ENCODE results near the gene MYBPH. TPM values are rescaled to one million over a fixed set of nuclear protein-coding genes. Genes with fewer than 3 reads are reported as not detected.

MYBPH gene
- total RNA-seq, 1 experiment from 2014 or later = not detected

DNA sequence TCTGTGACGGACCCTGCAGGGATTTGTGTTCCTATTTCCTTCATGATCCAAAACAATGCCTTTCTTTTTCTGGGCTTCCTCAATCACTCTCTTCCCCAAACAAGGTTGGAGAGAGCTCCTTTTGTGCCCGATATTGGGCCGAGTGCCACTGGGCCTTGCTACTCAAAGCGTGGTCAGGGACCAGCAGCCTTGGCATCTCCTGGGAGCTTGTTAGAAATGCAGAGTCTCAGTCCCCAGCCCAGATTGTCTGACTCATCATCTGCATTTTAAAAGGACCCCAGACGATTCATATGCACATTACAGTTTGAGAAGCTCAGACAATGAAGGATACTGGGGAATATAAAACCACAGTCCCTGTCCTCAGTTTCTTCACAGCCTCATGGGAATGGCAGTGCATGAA lies 28.2 kb downstream of the MYBPH start:
- intact Hi-C loops (cut with micrococcal nuclease; ENCODE audit: unreplicated experiment) = no loop called here

GRCh38 chr1:203146537-203146936 lies 29.1 kb downstream of the MYBPH start:
- Histone ChIP-seq H3K27me3 (replicated peaks; ENCODE audit: insufficient read depth, low read depth, low read length, poor library complexity) (no peaks in the 10 kb centered on the region), H3K4me1 (ENCODE audit: insufficient read depth, low read length, poor library complexity, severe bottlenecking) (peaks cover 11% of the 10 kb centered on the region), H3K27ac (ENCODE audit: low read depth, low read length, poor library complexity, severe bottlenecking) (no peak overlapping the region), H3K4me3 (ENCODE audit: low read depth, low read length, poor library complexity, severe bottlenecking) (no peak overlapping the region), H3K9me3 (ENCODE audit: low read depth, low read length, poor library complexity, severe bottlenecking) (no peaks in the 10 kb centered on the region), H3K36me3 (ENCODE audit: insufficient read depth, low read length, poor library complexity, severe bottlenecking) (no peaks in the 10 kb centered on the region)
- BruUV-seq (replicated peaks) = no TSS peak
- no peak for TF ChIP-seq EZH2 (IDR thresholded peaks at IDR 0.05; ENCODE audit: borderline replicate concordance, low read depth, low read length, poor library complexity, severe bottlenecking)
- TF ChIP-seq, protein P1, sequence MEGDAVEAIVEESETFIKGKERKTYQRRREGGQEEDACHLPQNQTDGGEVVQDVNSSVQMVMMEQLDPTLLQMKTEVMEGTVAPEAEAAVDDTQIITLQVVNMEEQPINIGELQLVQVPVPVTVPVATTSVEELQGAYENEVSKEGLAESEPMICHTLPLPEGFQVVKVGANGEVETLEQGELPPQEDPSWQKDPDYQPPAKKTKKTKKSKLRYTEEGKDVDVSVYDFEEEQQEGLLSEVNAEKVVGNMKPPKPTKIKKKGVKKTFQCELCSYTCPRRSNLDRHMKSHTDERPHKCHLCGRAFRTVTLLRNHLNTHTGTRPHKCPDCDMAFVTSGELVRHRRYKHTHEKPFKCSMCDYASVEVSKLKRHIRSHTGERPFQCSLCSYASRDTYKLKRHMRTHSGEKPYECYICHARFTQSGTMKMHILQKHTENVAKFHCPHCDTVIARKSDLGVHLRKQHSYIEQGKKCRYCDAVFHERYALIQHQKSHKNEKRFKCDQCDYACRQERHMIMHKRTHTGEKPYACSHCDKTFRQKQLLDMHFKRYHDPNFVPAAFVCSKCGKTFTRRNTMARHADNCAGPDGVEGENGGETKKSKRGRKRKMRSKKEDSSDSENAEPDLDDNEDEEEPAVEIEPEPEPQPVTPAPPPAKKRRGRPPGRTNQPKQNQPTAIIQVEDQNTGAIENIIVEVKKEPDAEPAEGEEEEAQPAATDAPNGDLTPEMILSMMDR (conservative IDR thresholded peaks at IDR 0.05; ENCODE audit: low read depth, low read length) = no peak
- no peak for DNase-seq (ENCODE audit: low spot score)
- ChIA-PET CTCF (interaction anchor here (1.0 kb wide), 1 partner anchor 88 kb away, joined by 9 read pairs; no protein-coding TSS in a partner anchor), POLR2A (ENCODE audit: low non-redundant PET) (no interaction called here)
- intact Hi-C loops (cut with micrococcal nuclease; ENCODE audit: unreplicated experiment) = no loop called here

More for the DNA sequence above, 28.2 kb downstream of the MYBPH start:
- DNase-seq (ENCODE audit: low spot score) = no peak
- Histone ChIP-seq H3K27me3 (replicated peaks; ENCODE audit: insufficient read depth, low read depth, low read length, poor library complexity) (no peaks in the 10 kb centered on the region), H3K36me3 (ENCODE audit: insufficient read depth, low read length, poor library complexity, severe bottlenecking) (no peaks in the 10 kb centered on the region), H3K4me3 (ENCODE audit: low read depth, low read length, poor library complexity, severe bottlenecking) (no peak overlapping the region), H3K27ac (ENCODE audit: low read depth, low read length, poor library complexity, severe bottlenecking) (no peak overlapping the region), H3K9me3 (ENCODE audit: low read depth, low read length, poor library complexity, severe bottlenecking) (no peaks in the 10 kb centered on the region), H3K4me1 (ENCODE audit: insufficient read depth, low read length, poor library complexity, severe bottlenecking) (peaks cover 18% of the 10 kb centered on the region)
- ChIA-PET CTCF (no interaction called here), POLR2A (ENCODE audit: low non-redundant PET) (no interaction called here)
- no TSS peak for BruUV-seq (replicated peaks)
- no peak for TF ChIP-seq EZH2 (IDR thresholded peaks at IDR 0.05; ENCODE audit: borderline replicate concordance, low read depth, low read length, poor library complexity, severe bottlenecking)

- CTCF ChIA-PET = interaction anchor here (1.0 kb wide), 1 partner anchor 87 kb away, joined by 9 read pairs; no protein-coding TSS in a partner anchor
- intact Hi-C loops (cut with micrococcal nuclease; ENCODE audit: unreplicated experiment) = no loop called here
- Histone ChIP-seq H3K27ac (ENCODE audit: low read depth, low read length, poor library complexity, severe bottlenecking) (no peak overlapping the region), H3K9me3 (ENCODE audit: low read depth, low read length, poor library complexity, severe bottlenecking) (no peaks in the 10 kb centered on the region), H3K27me3 (replicated peaks; ENCODE audit: insufficient read depth, low read depth, low read length, poor library complexity) (no peaks in the 10 kb centered on the region), H3K36me3 (ENCODE audit: insufficient read depth, low read length, poor library complexity, severe bottlenecking) (no peaks in the 10 kb centered on the region), H3K4me3 (ENCODE audit: low read depth, low read length, poor library complexity, severe bottlenecking) (no peak overlapping the region), H3K4me1 (ENCODE audit: insufficient read depth, low read length, poor library complexity, severe bottlenecking) (peaks cover 7% of the 10 kb centered on the region)
- no TSS peak for BruUV-seq (replicated peaks)
- TF ChIP-seq EZH2 (IDR thresholded peaks at IDR 0.05; ENCODE audit: borderline replicate concordance, low read depth, low read length, poor library complexity, severe bottlenecking) = no peak
- TF ChIP-seq, protein P1 (conservative IDR thresholded peaks at IDR 0.05; ENCODE audit: low read depth, low read length) = no peak
- POLR2A ChIA-PET (ENCODE audit: low non-redundant PET) = no interaction called here
- no peak for DNase-seq (ENCODE audit: low spot score)
These were observed 29.6 kb downstream of the MYBPH start for GRCh38 chr1:203146042-203146369.

DNA sequence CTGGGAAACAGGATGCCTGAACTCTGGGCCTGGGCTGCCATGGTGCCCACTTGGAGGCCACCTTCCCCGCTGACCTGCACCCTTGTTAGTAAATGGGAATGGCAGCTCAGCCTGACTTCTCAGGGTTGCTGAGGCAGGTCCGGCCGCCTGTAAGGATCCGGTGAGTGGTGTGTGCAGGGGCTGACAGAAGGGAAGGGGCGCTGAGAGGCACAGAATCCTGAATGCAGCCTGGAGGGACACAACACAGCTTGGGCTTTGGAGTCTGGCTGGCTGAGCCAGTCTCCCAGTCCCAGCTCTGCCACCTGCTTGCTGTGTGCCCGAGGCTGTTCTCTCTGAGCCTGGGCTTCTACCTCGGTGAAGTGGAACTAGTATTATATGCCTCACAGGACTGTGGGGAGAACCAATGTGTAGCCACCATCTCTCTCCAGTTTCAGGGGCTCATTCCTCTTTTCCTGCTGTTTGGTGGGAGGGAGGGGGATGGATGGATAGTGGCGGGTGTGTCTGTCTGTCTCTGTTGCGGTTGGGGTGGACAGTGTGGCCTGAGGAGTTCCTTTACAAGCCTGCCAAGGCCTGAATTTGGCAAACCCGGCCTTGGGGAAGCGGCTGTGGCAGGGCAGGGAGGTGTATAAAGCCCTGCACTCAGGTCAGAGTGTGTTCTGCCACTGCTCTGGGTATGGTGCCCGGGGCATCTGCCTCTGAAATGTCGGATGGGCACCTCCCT lies 30.1 kb downstream of the MYBPH start:
- no peaks in the 10 kb centered on the region for H3K36me3 ChIP-seq (ENCODE audit: insufficient read depth, low read length, poor library complexity, severe bottlenecking)
- peaks cover 5% of the 10 kb centered on the region for H3K4me1 ChIP-seq (ENCODE audit: insufficient read depth, low read length, poor library complexity, severe bottlenecking)
- POLR2A ChIA-PET (ENCODE audit: low non-redundant PET) = no interaction called here
- H3K4me3 ChIP-seq (ENCODE audit: low read depth, low read length, poor library complexity, severe bottlenecking) = no peak overlapping the region
- BruUV-seq (replicated peaks) = no TSS peak
- TF ChIP-seq, protein P1 (conservative IDR thresholded peaks at IDR 0.05; ENCODE audit: low read depth, low read length) = no peak
- TF ChIP-seq EZH2 (IDR thresholded peaks at IDR 0.05; ENCODE audit: borderline replicate concordance, low read depth, low read length, poor library complexity, severe bottlenecking) = no peak
- no peak overlapping the region for H3K27ac ChIP-seq (ENCODE audit: low read depth, low read length, poor library complexity, severe bottlenecking)
- no peak for DNase-seq (ENCODE audit: low spot score)
- intact Hi-C loops (cut with micrococcal nuclease; ENCODE audit: unreplicated experiment) = no loop called here
- no peaks in the 10 kb centered on the region for H3K27me3 ChIP-seq (replicated peaks; ENCODE audit: insufficient read depth, low read depth, low read length, poor library complexity)
- CTCF ChIA-PET = interaction anchor here (1.0 kb wide), 1 partner anchor 87 kb away, joined by 9 read pairs; no protein-coding TSS in a partner anchor
- no peaks in the 10 kb centered on the region for H3K9me3 ChIP-seq (ENCODE audit: low read depth, low read length, poor library complexity, severe bottlenecking)
